HepG2 (cell line): ENCODE results near the gene TBC1D24. TPM values are rescaled to one million over a fixed set of nuclear protein-coding genes. Genes with fewer than 3 reads are reported as not detected.
A peak's percentile ranks its signal among the peaks of the same experiment; 100 is the strongest.

Source experiments
- ARID2 ChIP-seq: sonication (generic); formaldehyde crosslinking; IDR thresholded peaks from 2 replicates; pipeline ENCODE4 v1.8.1; 2022; ENCODE audit warnings: mild to moderate bottlenecking, missing genetic modification reagents, borderline replicate concordance
- HNF4A ChIP-seq: sonication (generic); formaldehyde crosslinking; IDR thresholded peaks from 2 replicates; pipeline ENCODE4 v1.4.0; 2020; ENCODE audit warnings: missing genetic modification reagents
- MAFF ChIP-seq: IDR thresholded peaks from 2 replicates; pipeline ENCODE4 v1.6.1; 2011; ENCODE audit warnings: low read depth, low read length, improper control_type of control experiment
- MED1 ChIP-seq: sonication (generic); formaldehyde crosslinking; IDR thresholded peaks from 2 replicates; pipeline ENCODE4 v1.4.0; 2020; ENCODE audit warnings: missing genetic modification reagents
- SYNCRIP ChIP-seq: fragments of 200-400 bp; formaldehyde crosslinking; IDR thresholded peaks from 2 replicates; pipeline ENCODE4 v1.6.1; 2018; ENCODE audit warnings: mild to moderate bottlenecking, low read depth, low read length; ENCODE audit not compliant: insufficient read depth
- TEAD3 ChIP-seq: optimal IDR thresholded peaks from 2 replicates; pipeline ENCODE3; 2016; ENCODE audit warnings: borderline replicate concordance
- ZNF224 ChIP-seq: sonication (generic); formaldehyde crosslinking; IDR thresholded peaks from 2 replicates; pipeline ENCODE4 v1.5.0; 2020; ENCODE audit warnings: mild to moderate bottlenecking, missing genetic modification reagents
- ZNF232 ChIP-seq: sonication (generic); formaldehyde crosslinking; IDR thresholded peaks from 2 replicates; pipeline ENCODE4 v1.4.0; 2020; ENCODE audit warnings: missing genetic modification reagents, borderline replicate concordance
- ZNF30 ChIP-seq: sonication (generic); formaldehyde crosslinking; IDR thresholded peaks from 2 replicates; pipeline ENCODE4 v1.5.0; 2020; ENCODE audit warnings: mild to moderate bottlenecking, missing genetic modification reagents
- ZNF687 ChIP-seq: sonication (generic); formaldehyde crosslinking; IDR thresholded peaks from 2 replicates; pipeline ENCODE4 v1.5.1; 2020; ENCODE audit warnings: mild to moderate bottlenecking, missing genetic modification reagents, moderate library complexity
- polyA plus RNA-seq, 8 experiments: library from polyadenylated mRNA; depleted of rRNA in 3 of 8; stranded (reverse) in 7 of 8; unstranded in 1 of 8; fragments of >200 nt; fragmentation: Illumina TruSeq in 4 of 8; extraction: Trizol in 4 of 8; gene quantifications; 2 replicates each; pipeline versions ENCODE4 v1.2.1 to v1.2.3, GENCODE V29; 2011 to 2016; ENCODE audit warnings: low read depth in 4 of 8, missing spikeins in 1 of 8, mixed read lengths in 1 of 8; ENCODE audit not compliant: insufficient read depth in 1 of 8
- total RNA-seq, 5 experiments: library from RNA; depleted of rRNA; stranded (reverse); fragments of >200 nt; fragmentation: Illumina TruSeq; extraction: Trizol; gene quantifications; 2 replicates each; pipeline ENCODE4 v1.2.3, GENCODE V29; 2016; ENCODE audit warnings: low read depth in 1 of 5
- TF ChIP-seq, protein P1 (sequence below): sonication (generic); formaldehyde crosslinking; IDR thresholded peaks from 2 replicates; pipeline ENCODE4 v1.8.0; 2022; ENCODE audit warnings: mild to moderate bottlenecking, missing genetic modification reagents, borderline replicate concordance
- TF ChIP-seq, protein P2 (sequence below): sonication (generic); formaldehyde crosslinking; IDR thresholded peaks from 2 replicates; pipeline ENCODE4 v1.4.0; 2020; ENCODE audit warnings: missing genetic modification reagents, borderline replicate concordance
- TF ChIP-seq, protein P3 (sequence below): sonication (generic); formaldehyde crosslinking; conservative IDR thresholded peaks from 2 replicates; pipeline ENCODE4 v1.4.0; 2020; ENCODE audit warnings: missing genetic modification reagents
- TF ChIP-seq, protein P4 (sequence below), 2 experiments: sonication (generic) in 1 of 2; formaldehyde crosslinking in 1 of 2; IDR thresholded peaks; 2 replicates each; pipeline versions ENCODE4 v1.4.0 to v1.6.1; 2018 to 2020; ENCODE audit warnings: missing genetic modification reagents in 2 of 2, borderline replicate concordance in 1 of 2, low read depth in 1 of 2, mild to moderate bottlenecking in 1 of 2, missing biosample characterization in 1 of 2
- TF ChIP-seq, protein P5 (sequence below): sonication (generic); formaldehyde crosslinking; IDR thresholded peaks from 2 replicates; pipeline ENCODE4 v1.8.1; 2023; ENCODE audit warnings: mild to moderate bottlenecking, moderate library complexity, missing genetic modification reagents

Gene TBC1D24
- total and polyA plus RNA-seq, 2 of the 13 experiments (the other 11 are each of a cell fraction or from before 2014, with no cell fraction given), result 7.7 to 13.7 TPM

DNA sequence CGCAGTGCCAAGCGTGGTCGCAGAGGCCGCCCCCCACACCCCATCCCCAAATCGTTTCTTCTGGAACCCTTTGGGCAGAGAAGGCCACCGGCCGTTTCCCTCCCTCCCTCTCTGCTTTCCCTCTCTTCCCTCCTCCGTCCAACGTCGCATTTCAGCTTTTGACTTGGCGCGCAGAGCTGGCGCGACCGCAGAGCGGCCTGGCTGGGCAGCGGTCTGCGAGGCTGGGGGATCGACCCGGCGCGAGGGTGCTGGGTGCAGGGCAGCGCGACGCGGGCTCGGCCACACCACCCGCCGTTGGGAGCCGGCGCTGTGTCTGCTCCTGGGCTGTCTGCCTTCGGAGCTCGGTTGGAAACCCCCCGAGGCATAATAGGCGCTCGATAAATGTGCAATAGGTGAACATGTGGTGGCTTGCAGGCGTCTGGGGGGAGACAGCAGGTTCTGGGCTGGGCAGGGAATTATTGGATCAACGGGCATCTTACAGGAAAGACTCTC, 6.6 kb upstream of the TBC1D24 start (continued):
- TF ChIP-seq SYNCRIP (no peak), ZNF232 (CRISPR knock-in tag) (no peak), MAFF (no peak), HNF4A (no peak), ZNF687 (CRISPR knock-in tag) (peak; percentile 75), MED1 (CRISPR knock-in tag) (no peak), ZNF30 (CRISPR knock-in tag) (0 out of 2 replicates have a peak, but pooled peaks have one; percentile 38), TEAD3 (CRISPR knock-in tag) (peak; percentile 12), ZNF224 (no peak), ARID2 (CRISPR knock-in tag) (no peak)
- TF ChIP-seq, protein P1, sequence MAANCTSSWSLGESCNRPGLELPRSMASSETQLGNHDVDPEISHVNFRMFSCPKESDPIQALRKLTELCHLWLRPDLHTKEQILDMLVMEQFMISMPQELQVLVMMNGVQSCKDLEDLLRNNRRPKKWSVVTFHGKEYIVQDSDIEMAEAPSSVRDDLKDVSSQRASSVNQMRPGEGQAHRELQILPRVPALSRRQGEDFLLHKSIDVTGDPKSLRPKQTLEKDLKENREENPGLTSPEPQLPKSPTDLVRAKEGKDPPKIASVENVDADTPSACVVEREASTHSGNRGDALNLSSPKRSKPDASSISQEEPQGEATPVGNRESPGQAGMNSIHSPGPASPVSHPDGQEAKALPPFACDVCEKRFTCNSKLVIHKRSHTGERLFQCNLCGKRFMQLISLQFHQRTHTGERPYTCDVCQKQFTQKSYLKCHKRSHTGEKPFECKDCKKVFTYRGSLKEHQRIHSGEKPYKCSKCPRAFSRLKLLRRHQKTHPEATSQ (CRISPR knock-in tag), result no peak
- TF ChIP-seq, protein P2, sequence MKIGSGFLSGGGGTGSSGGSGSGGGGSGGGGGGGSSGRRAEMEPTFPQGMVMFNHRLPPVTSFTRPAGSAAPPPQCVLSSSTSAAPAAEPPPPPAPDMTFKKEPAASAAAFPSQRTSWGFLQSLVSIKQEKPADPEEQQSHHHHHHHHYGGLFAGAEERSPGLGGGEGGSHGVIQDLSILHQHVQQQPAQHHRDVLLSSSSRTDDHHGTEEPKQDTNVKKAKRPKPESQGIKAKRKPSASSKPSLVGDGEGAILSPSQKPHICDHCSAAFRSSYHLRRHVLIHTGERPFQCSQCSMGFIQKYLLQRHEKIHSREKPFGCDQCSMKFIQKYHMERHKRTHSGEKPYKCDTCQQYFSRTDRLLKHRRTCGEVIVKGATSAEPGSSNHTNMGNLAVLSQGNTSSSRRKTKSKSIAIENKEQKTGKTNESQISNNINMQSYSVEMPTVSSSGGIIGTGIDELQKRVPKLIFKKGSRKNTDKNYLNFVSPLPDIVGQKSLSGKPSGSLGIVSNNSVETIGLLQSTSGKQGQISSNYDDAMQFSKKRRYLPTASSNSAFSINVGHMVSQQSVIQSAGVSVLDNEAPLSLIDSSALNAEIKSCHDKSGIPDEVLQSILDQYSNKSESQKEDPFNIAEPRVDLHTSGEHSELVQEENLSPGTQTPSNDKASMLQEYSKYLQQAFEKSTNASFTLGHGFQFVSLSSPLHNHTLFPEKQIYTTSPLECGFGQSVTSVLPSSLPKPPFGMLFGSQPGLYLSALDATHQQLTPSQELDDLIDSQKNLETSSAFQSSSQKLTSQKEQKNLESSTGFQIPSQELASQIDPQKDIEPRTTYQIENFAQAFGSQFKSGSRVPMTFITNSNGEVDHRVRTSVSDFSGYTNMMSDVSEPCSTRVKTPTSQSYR (CRISPR knock-in tag), result no peak
- TF ChIP-seq, protein P3, sequence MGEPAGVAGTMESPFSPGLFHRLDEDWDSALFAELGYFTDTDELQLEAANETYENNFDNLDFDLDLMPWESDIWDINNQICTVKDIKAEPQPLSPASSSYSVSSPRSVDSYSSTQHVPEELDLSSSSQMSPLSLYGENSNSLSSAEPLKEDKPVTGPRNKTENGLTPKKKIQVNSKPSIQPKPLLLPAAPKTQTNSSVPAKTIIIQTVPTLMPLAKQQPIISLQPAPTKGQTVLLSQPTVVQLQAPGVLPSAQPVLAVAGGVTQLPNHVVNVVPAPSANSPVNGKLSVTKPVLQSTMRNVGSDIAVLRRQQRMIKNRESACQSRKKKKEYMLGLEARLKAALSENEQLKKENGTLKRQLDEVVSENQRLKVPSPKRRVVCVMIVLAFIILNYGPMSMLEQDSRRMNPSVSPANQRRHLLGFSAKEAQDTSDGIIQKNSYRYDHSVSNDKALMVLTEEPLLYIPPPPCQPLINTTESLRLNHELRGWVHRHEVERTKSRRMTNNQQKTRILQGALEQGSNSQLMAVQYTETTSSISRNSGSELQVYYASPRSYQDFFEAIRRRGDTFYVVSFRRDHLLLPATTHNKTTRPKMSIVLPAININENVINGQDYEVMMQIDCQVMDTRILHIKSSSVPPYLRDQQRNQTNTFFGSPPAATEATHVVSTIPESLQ, result no peak
- TF ChIP-seq, protein P4, sequence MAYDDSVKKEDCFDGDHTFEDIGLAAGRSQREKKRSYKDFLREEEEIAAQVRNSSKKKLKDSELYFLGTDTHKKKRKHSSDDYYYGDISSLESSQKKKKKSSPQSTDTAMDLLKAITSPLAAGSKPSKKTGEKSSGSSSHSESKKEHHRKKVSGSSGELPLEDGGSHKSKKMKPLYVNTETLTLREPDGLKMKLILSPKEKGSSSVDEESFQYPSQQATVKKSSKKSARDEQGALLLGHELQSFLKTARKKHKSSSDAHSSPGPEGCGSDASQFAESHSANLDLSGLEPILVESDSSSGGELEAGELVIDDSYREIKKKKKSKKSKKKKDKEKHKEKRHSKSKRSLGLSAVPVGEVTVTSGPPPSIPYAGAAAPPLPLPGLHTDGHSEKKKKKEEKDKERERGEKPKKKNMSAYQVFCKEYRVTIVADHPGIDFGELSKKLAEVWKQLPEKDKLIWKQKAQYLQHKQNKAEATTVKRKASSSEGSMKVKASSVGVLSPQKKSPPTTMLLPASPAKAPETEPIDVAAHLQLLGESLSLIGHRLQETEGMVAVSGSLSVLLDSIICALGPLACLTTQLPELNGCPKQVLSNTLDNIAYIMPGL (CRISPR knock-in tag; IDR thresholded peaks at IDR 0.05; ENCODE audit: borderline replicate concordance in 1 of 2, low read depth in 1 of 2), result peak in 1 of 2 experiments; percentile 31; a peak in 1 of 4 replicates
- TF ChIP-seq, protein P5, sequence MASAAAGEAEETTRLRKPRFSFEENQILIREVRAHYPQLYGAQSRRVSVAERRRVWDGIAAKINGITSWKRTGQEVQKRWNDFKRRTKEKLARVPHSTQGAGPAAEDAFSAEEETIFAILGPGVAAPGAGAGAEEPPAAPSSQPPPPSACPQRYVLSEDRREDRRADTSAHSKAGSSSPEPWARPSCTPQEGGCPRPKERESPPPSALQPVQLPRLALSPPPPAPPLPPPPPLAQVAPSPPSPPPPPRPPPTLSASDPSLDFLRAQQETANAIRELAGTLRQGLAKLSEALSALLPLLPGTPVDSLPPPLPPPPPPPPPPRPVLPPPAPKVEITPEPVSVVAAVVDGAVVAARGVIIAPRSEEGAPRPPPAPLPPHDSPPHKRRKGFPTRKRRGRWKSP, result no peak
